Measurements from ENCODE around the gene PDK1. TPM values are rescaled to one million over a fixed set of nuclear protein-coding genes. Genes with fewer than 3 reads are reported as not detected.
"Not testable (repeated sequence)": the region's sequence is repeated elsewhere in the genome, so short reads cannot be mapped to it uniquely, and the experiment has no call there.

The PDK1 gene
- total and polyA plus RNA-seq, 12 donors: 4.2 to 106 (median 48.4) TPM

DNA sequence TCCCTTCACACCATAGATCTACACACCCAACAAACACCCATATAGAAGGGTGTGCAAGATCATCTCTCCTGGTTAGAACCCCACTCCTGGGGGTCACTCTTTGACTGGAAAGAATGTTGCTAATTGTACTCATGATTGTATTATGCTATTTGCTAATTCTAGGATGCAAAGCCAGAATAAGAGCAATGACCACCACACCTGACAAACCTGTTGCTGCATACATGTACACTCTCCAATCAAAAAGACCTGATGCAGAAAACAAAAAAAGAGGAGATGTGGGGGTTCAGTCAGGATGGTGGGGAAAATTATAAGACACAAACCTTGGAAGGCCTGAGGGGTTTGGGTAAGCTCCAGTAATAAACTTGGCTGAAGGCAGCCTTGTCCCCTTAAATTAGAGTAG lies 36.9 kb upstream of the PDK1 start:
- intact Hi-C loops (cut with DNase I): loop anchor here in 1 of 10 donors (5.0 kb wide), 1 partner anchor 1368 kb away; no protein-coding TSS in a partner anchor
- no peak for DNase-seq
- H3K36me3 ChIP-seq: no peaks in the 10 kb centered on the region
- H3K27ac ChIP-seq: no peak overlapping the region
- no peaks in the 10 kb centered on the region for H3K4me1 ChIP-seq
- H3K9me3 ChIP-seq: peaks cover 0 to 33% (median 6%) of the 10 kb centered on the region in 11 donors
- no peak overlapping the region for H3K4me3 ChIP-seq
- no peak for TF ChIP-seq CTCF (IDR thresholded peaks at IDR 0.05)
- no peaks in the 10 kb centered on the region for H3K27me3 ChIP-seq
- ATAC-seq: no peak

GRCh38 chr2:172525601-172526000 lies 30.3 kb upstream of the PDK1 start:
- intact Hi-C loops (cut with DNase I): no loop called here
- Histone ChIP-seq H3K4me3 (no peak overlapping the region), H3K27me3 (no peaks in the 10 kb centered on the region), H3K9me3 (peaks cover 0 to 27% (median 12%) of the 10 kb centered on the region in 11 donors), H3K27ac (no peak overlapping the region), H3K36me3 (peaks cover 0 to 5% (median 0%) of the 10 kb centered on the region in 9 donors), H3K4me1 (no peaks in the 10 kb centered on the region)
- 94% methylated on average over 4 of the region's 4 CpGs for WGBS, 2 donors
- ATAC-seq: no peak
- DNase-seq: no peak
- TF ChIP-seq CTCF (IDR thresholded peaks at IDR 0.05): no peak

DNA sequence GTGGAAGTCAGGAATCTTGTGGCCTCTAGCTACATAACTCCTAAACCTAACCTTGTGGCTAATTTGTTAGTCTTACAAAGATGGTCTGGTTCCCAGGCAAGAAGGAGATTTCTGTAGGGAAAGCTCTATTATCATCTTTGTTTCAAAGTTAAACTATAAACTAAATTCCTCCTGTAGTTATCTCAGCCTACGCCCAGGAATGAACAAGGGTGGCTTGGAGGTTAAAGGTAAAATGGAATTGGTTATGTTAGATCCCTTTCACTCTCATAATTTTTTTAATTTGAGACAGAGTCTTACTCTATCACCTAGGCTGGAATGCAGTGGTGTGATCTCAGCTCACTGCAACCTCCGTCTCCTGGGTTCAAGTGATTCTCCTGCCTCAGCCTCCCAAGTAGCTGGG lies 24.6 kb upstream of the PDK1 start:
- WGBS, 2 donors: 91 to 94% methylated on average over 2 of the region's 2 CpGs

DNA sequence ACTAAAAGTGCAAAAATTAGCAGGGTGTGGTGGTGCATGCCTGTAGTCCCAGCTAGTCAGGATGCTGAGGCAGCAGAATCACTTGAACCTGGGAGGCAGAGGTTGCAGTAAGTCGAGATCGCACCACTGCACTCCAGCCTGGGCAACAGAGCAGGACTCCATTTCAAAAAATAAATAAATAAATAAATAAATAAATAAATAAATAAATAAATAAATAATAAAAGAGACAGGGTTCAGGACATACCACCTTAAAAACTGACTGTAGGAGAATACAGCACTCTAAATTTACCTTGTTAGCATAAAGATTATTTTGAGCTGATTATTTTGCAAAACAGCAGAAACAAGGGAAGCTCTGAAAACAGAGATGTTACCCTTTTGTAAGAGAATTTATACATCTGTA lies 23.4 kb upstream of the PDK1 start:
- DNase-seq; H3K4me1 ChIP-seq; H3K27ac ChIP-seq; H3K4me3 ChIP-seq; H3K27me3 ChIP-seq; intact Hi-C loops (cut with DNase I); H3K36me3 ChIP-seq; ATAC-seq: not testable (repeated sequence)
- 95 to 96% methylated on average over 2 of the region's 2 CpGs for WGBS, 2 donors
- peaks cover 0 to 18% (median 0%) of the 10 kb centered on the region in 11 donors for H3K9me3 ChIP-seq

More for the DNA sequence above, 24.6 kb upstream of the PDK1 start:
- no peak for ATAC-seq
- no peak for TF ChIP-seq CTCF (IDR thresholded peaks at IDR 0.05)
- Histone ChIP-seq H3K36me3 (peaks cover 0 to 5% (median 0%) of the 10 kb centered on the region in 9 donors), H3K27ac (no peak overlapping the region), H3K27me3 (no peaks in the 10 kb centered on the region), H3K4me3 (no peak overlapping the region), H3K4me1 (no peaks in the 10 kb centered on the region), H3K9me3 (peaks cover 0 to 28% (median 4%) of the 10 kb centered on the region in 11 donors)
- intact Hi-C loops (cut with DNase I): no loop called here
- DNase-seq: no peak

GRCh38 chr2:172533687-172534086 lies 22.2 kb upstream of the PDK1 start:
- no peak overlapping the region for H3K27ac ChIP-seq
- peaks cover 0 to 5% (median 0%) of the 10 kb centered on the region in 9 donors for H3K36me3 ChIP-seq
- 95 to 100% methylated on average over 1 of the region's 1 CpG for WGBS, 2 donors
- ATAC-seq: no peak
- TF ChIP-seq CTCF (IDR thresholded peaks at IDR 0.05): no peak
- H3K9me3 ChIP-seq: peaks cover 0 to 15% (median 0%) of the 10 kb centered on the region in 11 donors
- H3K4me3 ChIP-seq: no peak overlapping the region
- no peaks in the 10 kb centered on the region for H3K27me3 ChIP-seq
- intact Hi-C loops (cut with DNase I): no loop called here
- DNase-seq: no peak
- H3K4me1 ChIP-seq: no peaks in the 10 kb centered on the region

Measured in heart right ventricle (tissue), 16 donors.